Activated naive CD4-positive, alpha-beta T cell treated with anti-CD3 and anti-CD28 coated beads for 36 hours (primary cell): Measurements from ENCODE around the gene ELOB. TPM values are rescaled to one million over a fixed set of nuclear protein-coding genes. Genes with fewer than 3 reads are reported as not detected.

ENCODE experiments used
- CTCF ChIA-PET: fragments of 350-600 bp; sonication (Branson Sonifier 250); formaldehyde crosslinking; loops from one replicate; lab custom pipeline; 2021; ENCODE audit warnings: antibody characterized with exemption; lab: Charles Lee
- DNase-seq: peaks from one replicate; pipeline ENCODE4 v3.0.0-alpha.2; 2020
- H3K27ac Mint-ChIP-seq: one replicate; pipeline ENCODE4 v1.8.0; 2021; ENCODE audit warnings: mild to moderate bottlenecking, mixed read lengths
- H3K27me3 Mint-ChIP-seq: one replicate; pipeline ENCODE4 v1.8.0; 2021; ENCODE audit warnings: low read depth, mixed read lengths
- H3K36me3 Mint-ChIP-seq: one replicate; pipeline ENCODE4 v1.8.0; 2021; ENCODE audit warnings: low read depth, mixed read lengths
- H3K4me1 Mint-ChIP-seq: one replicate; pipeline ENCODE4 v1.8.0; 2021; ENCODE audit warnings: low read depth, mixed read lengths
- H3K4me3 Mint-ChIP-seq: one replicate; pipeline ENCODE4 v1.8.0; 2021; ENCODE audit warnings: mild to moderate bottlenecking, moderate library complexity, mixed read lengths
- H3K9me3 Mint-ChIP-seq: one replicate; pipeline ENCODE4 v1.8.0; 2021; ENCODE audit warnings: mixed read lengths
- intact Hi-C: fragments of 100-400 bp; cut with micrococcal nuclease; formaldehyde crosslinking; loops from one replicate; pipeline ENCODE4 v1.15.1; 2023
- total RNA-seq, 2 experiments: library from RNA; stranded (reverse); gene quantifications; one replicate each; pipeline ENCODE4 v1.2.3, GENCODE V29; 2021

ELOB gene
- total RNA-seq, 2 experiments from 2014 or later: 177 to 189 TPM

- CTCF ChIA-PET: interaction anchor here (0.5 to 1.4 kb wide), 3 partner anchors 19 to 581 kb away, joined by 3 to 5 read pairs (median 3); no protein-coding TSS in a partner anchor
- Mint-ChIP-seq H3K27me3 (no peaks in the 10 kb centered on the region), H3K36me3 (peaks cover 16% of the 10 kb centered on the region), H3K4me3 (peak overlapping the region; percentile 94), H3K27ac (peak overlapping the region; percentile 85), H3K9me3 (no peaks in the 10 kb centered on the region), H3K4me1 (peaks cover 32% of the 10 kb centered on the region)
- intact Hi-C loops: loop anchor here (2.0 to 5.0 kb wide), 3 partner anchors 93 to 129 kb away; partner anchors contain the start of gene KCTD5
- no peak for DNase-seq
These were observed 1.1 kb downstream of the ELOB start for GRCh38 chr16:2775765-2776499.

DNA sequence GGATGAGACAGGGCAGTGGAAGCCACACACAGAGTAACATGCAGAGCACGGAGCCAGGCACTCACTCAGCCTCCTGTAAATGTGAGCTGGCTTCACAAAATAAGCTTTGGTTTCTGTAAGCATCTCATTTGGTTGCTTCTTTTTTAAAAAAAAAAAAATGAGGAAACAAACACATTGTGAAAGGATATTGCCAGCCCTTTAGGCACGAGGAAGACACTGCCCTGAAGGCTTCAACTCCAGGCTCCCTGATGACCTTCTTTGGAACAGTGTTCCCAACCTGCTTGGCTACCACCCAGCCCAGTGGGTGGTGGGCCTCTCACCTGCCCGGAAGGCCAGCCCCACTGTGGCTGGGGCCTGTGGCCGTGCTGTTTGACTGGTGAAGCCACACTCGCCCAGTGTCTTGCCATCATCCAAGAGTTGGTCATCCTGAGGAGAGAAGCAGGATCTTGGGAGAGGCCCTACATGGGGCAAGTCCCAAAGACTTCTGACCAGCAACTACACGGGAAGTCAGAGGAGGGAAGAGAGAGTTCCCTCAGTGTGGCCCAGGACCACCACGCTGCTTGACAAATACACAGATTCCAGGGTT, 1.9 kb downstream of the ELOB start:
- intact Hi-C loops: loop anchor here (5.0 kb wide), 1 partner anchor 93 kb away; the partner anchor contains the start of gene KCTD5
- Mint-ChIP-seq H3K27ac (no peak overlapping the region), H3K27me3 (no peaks in the 10 kb centered on the region), H3K4me1 (peaks cover 32% of the 10 kb centered on the region), H3K9me3 (no peaks in the 10 kb centered on the region), H3K36me3 (peaks cover 19% of the 10 kb centered on the region), H3K4me3 (peak overlapping the region; percentile 50)
- peak; percentile 3 for DNase-seq
- CTCF ChIA-PET: interaction anchor here (1.0 to 1.4 kb wide), 2 partner anchors 18 to 208 kb away, joined by 3 to 5 read pairs; no protein-coding TSS in a partner anchor

- CTCF ChIA-PET: interaction anchor here (1.0 kb wide), 1 partner anchor 209 kb away, joined by 3 read pairs; no protein-coding TSS in a partner anchor
- intact Hi-C loops: no loop called here
- no peaks in the 10 kb centered on the region for H3K9me3 Mint-ChIP-seq
- H3K27me3 Mint-ChIP-seq: no peaks in the 10 kb centered on the region
- peaks cover 28% of the 10 kb centered on the region for H3K36me3 Mint-ChIP-seq
- peaks cover 38% of the 10 kb centered on the region for H3K4me1 Mint-ChIP-seq
- H3K4me3 Mint-ChIP-seq: no peak overlapping the region
- peak overlapping the region; percentile 9 for H3K27ac Mint-ChIP-seq
- peak; percentile 3 for DNase-seq
These were observed 2.8 kb downstream of the ELOB start for GRCh38 chr16:2774161-2774891.

DNA sequence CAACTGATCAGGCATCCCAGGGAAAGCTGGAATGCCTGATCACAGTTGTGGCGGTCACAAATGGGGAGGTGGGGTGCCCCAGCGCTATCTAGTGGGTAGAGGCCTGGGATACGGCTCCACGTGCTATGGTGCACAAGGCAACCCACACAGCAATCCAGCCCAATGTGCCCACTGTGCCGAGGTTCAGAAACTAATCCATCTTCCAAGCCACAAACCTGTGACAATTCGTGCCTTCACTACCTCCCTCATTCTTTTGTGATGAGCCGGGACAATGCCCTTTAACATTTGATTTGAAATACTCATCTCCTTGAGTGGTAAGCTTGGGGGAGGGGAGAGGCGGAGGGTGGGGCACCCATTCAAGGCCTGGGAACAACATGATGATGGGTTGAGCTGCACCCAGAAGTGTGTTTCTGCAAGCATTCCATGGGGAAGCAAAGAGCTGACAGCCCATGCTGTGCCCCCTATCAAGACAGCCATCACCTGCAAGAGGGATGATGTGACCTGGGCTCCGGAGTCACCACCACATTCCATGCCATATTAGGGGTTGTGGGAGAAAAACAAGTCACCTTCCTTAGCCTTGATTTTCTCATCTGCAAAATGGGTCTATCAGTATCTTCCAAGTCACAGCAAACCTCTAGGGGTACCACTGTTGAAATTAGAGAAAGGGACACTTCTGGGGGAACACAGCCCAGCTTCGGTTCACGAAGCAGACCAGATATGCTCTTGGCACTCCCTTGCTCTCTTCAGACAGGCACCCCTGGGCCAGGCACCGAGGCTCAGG, 3.7 kb downstream of the ELOB start:
- Mint-ChIP-seq H3K27ac (no peak overlapping the region), H3K4me3 (no peak overlapping the region), H3K27me3 (no peaks in the 10 kb centered on the region), H3K36me3 (peaks cover 34% of the 10 kb centered on the region), H3K9me3 (no peaks in the 10 kb centered on the region), H3K4me1 (peaks cover 32% of the 10 kb centered on the region)
- DNase-seq: peak; percentile 4
- intact Hi-C loops: no loop called here
- CTCF ChIA-PET: no interaction called here

DNA sequence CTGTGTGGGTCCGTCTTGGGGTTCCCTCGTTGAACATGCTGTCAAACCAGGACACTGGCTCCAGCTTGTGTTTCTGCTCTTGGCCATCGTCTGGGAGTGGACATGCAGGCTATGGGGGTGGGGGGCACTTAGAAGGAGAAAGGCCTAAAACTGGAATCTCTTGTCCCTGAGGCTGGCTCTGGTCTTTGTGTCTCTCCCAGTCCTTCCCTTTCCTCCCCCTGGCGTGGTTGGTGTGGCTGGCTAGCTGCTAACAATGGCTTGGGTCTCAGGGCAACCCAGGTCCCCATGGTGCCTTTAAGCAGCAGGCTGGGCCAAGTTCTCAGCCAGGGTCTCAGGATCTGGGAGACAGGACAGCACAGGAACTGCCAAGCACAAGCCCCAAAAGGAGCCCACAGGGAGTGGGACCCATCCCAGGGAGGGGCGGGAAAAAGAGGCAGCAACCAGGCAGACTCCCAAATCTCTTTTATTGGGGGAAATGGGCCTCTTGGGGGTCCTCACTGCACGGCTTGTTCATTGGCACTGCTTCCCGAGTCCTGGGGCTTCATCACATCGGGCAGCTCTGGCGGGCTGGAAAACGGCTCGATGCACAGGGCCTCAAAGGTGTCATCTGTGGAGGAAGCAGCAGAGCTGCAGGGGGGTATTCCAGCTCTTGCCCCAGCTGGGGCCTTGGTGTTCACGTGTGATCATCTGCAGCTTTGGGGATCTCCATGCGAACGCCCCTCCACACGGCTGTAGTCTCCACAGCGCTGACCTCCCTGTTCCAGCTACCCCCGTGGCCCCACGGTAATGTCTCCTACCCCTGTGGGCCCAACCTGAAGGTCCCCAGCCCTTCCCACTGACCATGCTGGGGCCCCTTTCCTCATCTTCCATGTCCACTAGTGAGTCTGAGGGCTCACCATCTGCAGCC, 5.3 kb downstream of the ELOB start:
- peak; percentile 4 for DNase-seq
- H3K4me3 Mint-ChIP-seq: no peak overlapping the region
- H3K4me1 Mint-ChIP-seq: peaks cover 30% of the 10 kb centered on the region
- H3K27ac Mint-ChIP-seq: no peak overlapping the region
- CTCF ChIA-PET: no interaction called here
- no peaks in the 10 kb centered on the region for H3K9me3 Mint-ChIP-seq
- intact Hi-C loops: no loop called here
- no peaks in the 10 kb centered on the region for H3K27me3 Mint-ChIP-seq
- peaks cover 38% of the 10 kb centered on the region for H3K36me3 Mint-ChIP-seq

GRCh38 chr16:2770057-2770951, 6.8 kb downstream of the ELOB start:
- no peak overlapping the region for H3K4me3 Mint-ChIP-seq
- H3K4me1 Mint-ChIP-seq: peaks cover 21% of the 10 kb centered on the region
- CTCF ChIA-PET: no interaction called here
- H3K27me3 Mint-ChIP-seq: no peaks in the 10 kb centered on the region
- intact Hi-C loops: no loop called here
- no peak overlapping the region for H3K27ac Mint-ChIP-seq
- DNase-seq: peak; percentile 5
- no peaks in the 10 kb centered on the region for H3K9me3 Mint-ChIP-seq
- peaks cover 53% of the 10 kb centered on the region for H3K36me3 Mint-ChIP-seq

GRCh38 chr16:2769675-2770056, 7.4 kb downstream of the ELOB start:
- Mint-ChIP-seq H3K36me3 (peaks cover 59% of the 10 kb centered on the region), H3K27ac (no peak overlapping the region), H3K9me3 (no peaks in the 10 kb centered on the region), H3K4me1 (peaks cover 17% of the 10 kb centered on the region), H3K4me3 (no peak overlapping the region), H3K27me3 (no peaks in the 10 kb centered on the region)
- CTCF ChIA-PET: no interaction called here
- intact Hi-C loops: no loop called here
- DNase-seq: no peak

- Mint-ChIP-seq H3K27me3 (no peaks in the 10 kb centered on the region), H3K36me3 (peaks cover 62% of the 10 kb centered on the region), H3K27ac (peak overlapping the region; percentile 18), H3K9me3 (no peaks in the 10 kb centered on the region), H3K4me1 (peaks cover 16% of the 10 kb centered on the region), H3K4me3 (no peak overlapping the region)
- intact Hi-C loops: no loop called here
- CTCF ChIA-PET: no interaction called here
- DNase-seq: no peak
These were observed 8.0 kb downstream of the ELOB start for GRCh38 chr16:2769100-2769529.

- no peaks in the 10 kb centered on the region for H3K9me3 Mint-ChIP-seq
- peaks cover 67% of the 10 kb centered on the region for H3K36me3 Mint-ChIP-seq
- H3K4me3 Mint-ChIP-seq: no peak overlapping the region
- H3K4me1 Mint-ChIP-seq: peaks cover 16% of the 10 kb centered on the region
- CTCF ChIA-PET: no interaction called here
- no peak overlapping the region for H3K27ac Mint-ChIP-seq
- no peaks in the 10 kb centered on the region for H3K27me3 Mint-ChIP-seq
- intact Hi-C loops: no loop called here
- no peak for DNase-seq
These were observed 8.5 kb downstream of the ELOB start for GRCh38 chr16:2768403-2769089.

GRCh38 chr16:2767891-2768290, 9.2 kb downstream of the ELOB start:
- Mint-ChIP-seq H3K36me3 (peaks cover 72% of the 10 kb centered on the region), H3K4me3 (no peak overlapping the region), H3K27ac (no peak overlapping the region), H3K27me3 (no peaks in the 10 kb centered on the region), H3K9me3 (no peaks in the 10 kb centered on the region), H3K4me1 (peaks cover 15% of the 10 kb centered on the region)
- intact Hi-C loops: no loop called here
- no peak for DNase-seq
- CTCF ChIA-PET: no interaction called here
